GM10248 (cell line): ENCODE results near the gene TALDO1.
"Not testable (repeated sequence)": the region's sequence is repeated elsewhere in the genome, so short reads cannot be mapped to it uniquely, and the experiment has no call there.

Source experiments
- CTCF ChIA-PET: fragments of 300-600 bp; sonication (Branson Sonifier 250); formaldehyde crosslinking; extraction: SDS; loops from one replicate; lab custom pipeline; 2021; ENCODE audit warnings: antibody characterized with exemption; lab: Yijun Ruan, JAX
- POLR2A ChIA-PET: fragments of 350-650 bp; sonication (Branson Sonifier 250); formaldehyde crosslinking; extraction: SDS; loops from one replicate; lab custom pipeline; 2020; ENCODE audit warnings: antibody characterized with exemption; lab: Yijun Ruan, JAX
- DNase-seq: peaks from one replicate; pipeline ENCODE4 v3.0.0; 2012; ENCODE audit errors: extremely low spot score
- CTCF ChIP-seq: IDR thresholded peaks from 2 replicates; pipeline ENCODE4 v1.5.1; 2012; ENCODE audit warnings: mild to moderate bottlenecking, low read depth; ENCODE audit errors: extremely low read depth, missing control alignments, control extremely low read depth

The TALDO1 gene

DNA sequence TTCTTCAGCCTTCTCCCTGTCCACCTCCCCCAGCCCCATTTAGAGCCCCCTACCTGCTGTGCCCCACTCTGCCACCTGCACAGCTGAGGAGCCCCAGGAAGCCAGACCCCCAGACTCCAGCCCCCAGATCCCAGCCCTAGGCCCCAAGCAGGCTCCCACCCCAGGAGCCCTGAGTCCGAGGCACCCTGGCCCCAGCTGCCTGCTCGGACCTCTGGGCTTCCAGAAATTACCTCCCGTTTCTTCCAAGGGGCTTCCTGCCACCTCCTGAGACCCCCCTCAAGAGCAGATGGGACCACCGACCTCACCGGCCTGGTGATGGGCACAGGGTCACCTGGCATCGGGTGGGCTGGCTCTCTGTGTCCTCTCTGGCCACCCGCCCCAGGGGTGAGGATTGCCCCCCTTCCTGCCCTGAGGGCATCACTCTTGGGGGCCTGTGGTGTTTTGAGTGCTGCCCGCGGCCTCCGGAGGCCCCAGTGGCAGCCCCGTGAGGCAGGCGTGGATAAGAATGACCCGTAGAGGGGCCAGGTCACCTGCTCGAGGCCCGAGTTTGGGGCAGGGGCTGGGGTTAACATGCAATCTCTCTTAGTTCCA lies 18.3 kb upstream of the TALDO1 start:
- TF ChIP-seq CTCF = no peak
- CTCF ChIA-PET = interaction anchor here (0.9 to 9.4 kb wide), 9 partner anchors 10 to 175 kb away, joined by 3 to 112 read pairs (median 7); partner anchors contain the start of genes DEAF1, TALDO1 and TMEM80
- POLR2A ChIA-PET = no interaction called here
- no peak for DNase-seq

GRCh38 chr11:729492-730074 lies 17.7 kb upstream of the TALDO1 start:
- ChIA-PET CTCF (interaction anchor here (0.9 to 9.4 kb wide), 5 partner anchors 13 to 280 kb away, joined by 3 to 112 read pairs (median 11); partner anchors contain the start of genes DEAF1, PTDSS2, TALDO1 and TMEM80), POLR2A (no interaction called here)
- no peak for TF ChIP-seq CTCF
- no peak for DNase-seq

GRCh38 chr11:733072-733471 lies 14.2 kb upstream of the TALDO1 start:
- CTCF ChIA-PET = interaction anchor here (1.1 kb wide), 2 partner anchors 10 to 179 kb away, joined by 3 read pairs; no protein-coding TSS in a partner anchor
- POLR2A ChIA-PET = no interaction called here
- DNase-seq = no peak
- TF ChIP-seq CTCF = no peak

GRCh38 chr11:734541-734940 lies 12.7 kb upstream of the TALDO1 start:
- CTCF ChIA-PET, DNase-seq, POLR2A ChIA-PET: not testable (repeated sequence)

- no peak for DNase-seq
- POLR2A ChIA-PET = no interaction called here
- TF ChIP-seq CTCF = no peak
- CTCF ChIA-PET = interaction anchor here (2.7 to 12.5 kb wide), 2 partner anchors 10 to 12 kb away, joined by 8 to 112 read pairs; partner anchors contain the start of gene TALDO1
Measured at GRCh38 chr11:737366-737765, 9.9 kb upstream of the TALDO1 start.

- POLR2A ChIA-PET, DNase-seq: not testable (repeated sequence)
- CTCF ChIA-PET = interaction anchor here (2.7 to 12.5 kb wide), 2 partner anchors 10 to 13 kb away, joined by 8 to 112 read pairs; partner anchors contain the start of gene TALDO1
Measured at GRCh38 chr11:737899-738298, 9.4 kb upstream of the TALDO1 start.

- TF ChIP-seq CTCF = no peak
- ChIA-PET POLR2A (no interaction called here), CTCF (interaction anchor here (1.2 to 12.5 kb wide), 2 partner anchors 12 to 17 kb away, joined by 4 to 112 read pairs; no protein-coding TSS in a partner anchor)
- DNase-seq = no peak
Measured at GRCh38 chr11:742156-742546, 5.1 kb upstream of the TALDO1 start.
